DOHH2 (cell line): ENCODE data around the gene WWC1.

Experiments used
- H3F3A ChIP-seq: fragments of 200-600 bp; sonication (generic), shearing (Covaris generic); 2 replicates; pipeline ENCODE4 v1.6.0; 2016; ENCODE audit warnings: antibody characterized with exemption, mild to moderate bottlenecking; ENCODE audit not compliant: control insufficient read depth, insufficient read depth
- H3K27ac ChIP-seq: fragments of 200-600 bp; sonication (generic); 2 replicates; pipeline ENCODE4 v1.5.1; 2014; ENCODE audit warnings: low read depth, mild to moderate bottlenecking, low read length, moderate library complexity
- H3K27me3 ChIP-seq: fragments of 200-600 bp; sonication (generic); 2 replicates; pipeline ENCODE4 v1.6.1; 2014; ENCODE audit warnings: mild to moderate bottlenecking, low read length, mixed read lengths; ENCODE audit not compliant: control insufficient read depth
- H3K36me3 ChIP-seq: fragments of 200-600 bp; sonication (generic); 2 replicates; pipeline ENCODE4 v1.6.1; 2014; ENCODE audit warnings: mild to moderate bottlenecking, low read length, moderate library complexity, mixed read lengths; ENCODE audit not compliant: control insufficient read depth
- H3K4me1 ChIP-seq: fragments of 200-600 bp; sonication (generic); 2 replicates; pipeline ENCODE4 v1.6.1; 2014; ENCODE audit warnings: mild to moderate bottlenecking, low read length, mixed read lengths; ENCODE audit not compliant: control insufficient read depth
- H3K4me2 ChIP-seq: fragments of 200-600 bp; sonication (generic); 2 replicates; pipeline ENCODE4 v1.6.0; 2014; ENCODE audit warnings: mild to moderate bottlenecking, low read length, moderate library complexity
- H3K4me3 ChIP-seq: fragments of 200-600 bp; sonication (generic); 2 replicates; pipeline ENCODE4 v1.5.1; 2014; ENCODE audit warnings: mild to moderate bottlenecking, low read length, mixed read lengths
- H3K79me2 ChIP-seq: fragments of 200-600 bp; sonication (generic); 2 replicates; pipeline ENCODE4 v1.6.1; 2014; ENCODE audit warnings: mild to moderate bottlenecking, low read length, mixed read lengths; ENCODE audit not compliant: control insufficient read depth
- H3K9me2 ChIP-seq: fragments of 200-600 bp; sonication (generic); replicated peaks from 2 replicates; pipeline ENCODE4 v1.6.1; 2014; ENCODE audit warnings: mild to moderate bottlenecking, low read length, mixed read lengths; ENCODE audit not compliant: control insufficient read depth
- H3K9me3 ChIP-seq: fragments of 200-600 bp; sonication (generic); 2 replicates; pipeline ENCODE4 v1.6.1; 2014; ENCODE audit warnings: antibody characterized with exemption, low read length, mixed read lengths; ENCODE audit not compliant: control insufficient read depth, insufficient read depth
- H4K20me1 ChIP-seq: fragments of 200-600 bp; sonication (generic); 2 replicates; pipeline ENCODE4 v1.6.0; 2014; ENCODE audit warnings: low read depth, mild to moderate bottlenecking, antibody characterized with exemption, low read length, moderate library complexity; ENCODE audit not compliant: control insufficient read depth, insufficient read depth
- CTCF ChIP-seq: fragments of 200-600 bp; sonication (generic); IDR thresholded peaks from one replicate; pipeline ENCODE4 v1.5.1; 2014; ENCODE audit warnings: antibody characterized with exemption, mild to moderate bottlenecking, low read depth, low read length; ENCODE audit not compliant: poor library complexity, severe bottlenecking
- EZH2phosphoT487 ChIP-seq: fragments of 200-600 bp; sonication (generic); IDR thresholded peaks from 2 replicates; pipeline ENCODE4 v1.6.1; 2017; ENCODE audit warnings: borderline replicate concordance, mild to moderate bottlenecking, antibody characterized with exemption, low read length, moderate library complexity, mixed read lengths

WWC1 gene

DNA sequence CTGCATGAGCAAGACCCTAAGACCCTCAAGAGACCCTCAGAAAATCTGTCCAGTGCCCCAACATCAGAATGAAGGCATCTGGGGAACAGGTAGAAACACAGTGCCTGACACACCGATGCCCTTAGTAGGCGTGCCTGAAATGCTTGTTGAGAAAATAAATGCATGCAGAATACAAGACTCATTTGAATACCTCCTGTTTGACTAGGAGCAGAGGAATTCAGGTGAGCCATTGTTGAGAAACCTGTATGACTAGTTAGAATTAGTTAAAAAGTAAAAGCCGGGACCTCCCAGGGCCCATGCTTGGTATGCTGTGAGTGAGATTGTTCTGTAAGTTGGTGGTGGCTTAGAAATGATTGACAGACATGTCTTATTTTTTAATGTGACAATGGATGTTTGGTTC, 55.0 kb downstream of the WWC1 start:
- Histone ChIP-seq H3K9me3 (no peaks in the 10 kb centered on the region), H3F3A (no peaks in the 10 kb centered on the region), H3K79me2 (no peaks in the 10 kb centered on the region), H3K27me3 (0 out of 2 replicates have a peak, but pooled peaks cover 2% of the 10 kb centered on the region), H3K27ac (no peak overlapping the region), H3K9me2 (no peaks in the 10 kb centered on the region), H3K36me3 (no peaks in the 10 kb centered on the region), H3K4me3 (no peak overlapping the region), H3K4me2 (no peak overlapping the region), H4K20me1 (no peaks in the 10 kb centered on the region), H3K4me1 (no peaks in the 10 kb centered on the region)
- TF ChIP-seq EZH2phosphoT487 (no peak), CTCF (no peak)

GRCh38 chr5:168347368-168348083, 56.1 kb downstream of the WWC1 start:
- Histone ChIP-seq H3K79me2 (no peaks in the 10 kb centered on the region), H3K9me2 (no peaks in the 10 kb centered on the region), H3K36me3 (no peaks in the 10 kb centered on the region), H3K4me3 (no peak overlapping the region), H3K27ac (no peak overlapping the region), H4K20me1 (no peaks in the 10 kb centered on the region), H3K4me1 (no peaks in the 10 kb centered on the region), H3K27me3 (0 out of 2 replicates have a peak, but pooled peaks cover 2% of the 10 kb centered on the region), H3K4me2 (no peak overlapping the region), H3K9me3 (no peaks in the 10 kb centered on the region), H3F3A (no peaks in the 10 kb centered on the region)
- no peak for TF ChIP-seq CTCF
- no peak for TF ChIP-seq EZH2phosphoT487

DNA sequence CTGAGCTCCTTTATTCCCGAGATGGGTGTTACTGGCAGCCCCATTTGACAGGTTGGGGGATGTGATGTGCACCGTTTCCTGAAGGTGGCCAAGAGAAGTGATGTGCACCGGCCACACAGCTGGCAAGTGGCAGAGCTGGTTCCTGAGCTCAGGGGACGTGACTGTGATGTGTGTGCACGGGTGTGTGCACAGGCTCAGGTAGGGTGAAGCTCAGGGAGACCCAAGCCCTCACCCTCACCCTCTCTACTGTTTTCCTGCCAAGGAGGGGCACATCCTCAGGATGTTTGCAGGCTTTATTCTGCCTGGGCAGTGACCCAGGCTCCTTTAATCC, 56.6 kb downstream of the WWC1 start:
- H3K27me3 ChIP-seq, result 0 out of 2 replicates have a peak, but pooled peaks cover 2% of the 10 kb centered on the region
- H3K79me2 ChIP-seq, result no peaks in the 10 kb centered on the region
- no peaks in the 10 kb centered on the region for H3K9me2 ChIP-seq
- H3K4me1 ChIP-seq, result no peaks in the 10 kb centered on the region
- TF ChIP-seq EZH2phosphoT487 (no peak), CTCF (no peak)
- H3K4me2 ChIP-seq, result no peak overlapping the region
- H4K20me1 ChIP-seq, result no peaks in the 10 kb centered on the region
- no peaks in the 10 kb centered on the region for H3K9me3 ChIP-seq
- no peak overlapping the region for H3K4me3 ChIP-seq
- H3K27ac ChIP-seq, result no peak overlapping the region
- no peaks in the 10 kb centered on the region for H3K36me3 ChIP-seq
- H3F3A ChIP-seq, result no peaks in the 10 kb centered on the region
